GM06990 (cell line): ENCODE measurements around the gene DESI2.

Experiments
- DNase-seq: peaks from one replicate; pipeline ENCODE4 v3.0.0-alpha.2; 2011; ENCODE audit not compliant: insufficient read length; ENCODE audit errors: extremely low read depth
- H3K27me3 ChIP-seq: replicated peaks from 2 replicates; pipeline ENCODE4 v1.6.0; 2011; ENCODE audit warnings: low read length; ENCODE audit not compliant: control insufficient read depth, insufficient read depth
- H3K36me3 ChIP-seq: 2 replicates; pipeline ENCODE4 v1.5.1; 2011; ENCODE audit warnings: low read length; ENCODE audit not compliant: control insufficient read depth, insufficient read depth
- H3K4me3 ChIP-seq: replicated peaks from 2 replicates; pipeline ENCODE4 v1.5.1; 2011; ENCODE audit warnings: low read depth, mild to moderate bottlenecking, control low read depth, low read length
- CTCF ChIP-seq: IDR thresholded peaks from 2 replicates; pipeline ENCODE4 v1.5.1; 2011; ENCODE audit warnings: low read length, control low read depth, mild to moderate bottlenecking, inconsistent platforms; ENCODE audit not compliant: insufficient read depth, poor library complexity, severe bottlenecking

The DESI2 gene

GRCh38 chr1:244652623-244653438 lies at the start of gene DESI2:
TSS of gene DESI2 (plus strand) at chr1:244653126. CDS start at chr1:244653314, 188 bp downstream.
- DNase-seq, result peak; percentile 98
- no peaks in the 10 kb centered on the region for H3K27me3 ChIP-seq
- TF ChIP-seq CTCF, result peak; percentile 48
- H3K36me3 ChIP-seq, result no peaks in the 10 kb centered on the region
- H3K4me3 ChIP-seq, result peak within 1 kb of the TSS; percentile 88

GRCh38 chr1:244603498-244603897 lies 49.4 kb upstream of the DESI2 start:
- H3K4me3 ChIP-seq, result no peak overlapping the region
- TF ChIP-seq CTCF, result peak; percentile 56
- peak; percentile 3 for DNase-seq
- peaks cover 1% of the 10 kb centered on the region for H3K27me3 ChIP-seq
- H3K36me3 ChIP-seq, result no peaks in the 10 kb centered on the region

- no peak for DNase-seq
- H3K27me3 ChIP-seq, result peaks cover 1% of the 10 kb centered on the region; the same call in 1 of the 2 replicates
Measured at GRCh38 chr1:244605835-244606370, 47.0 kb upstream of the DESI2 start.

GRCh38 chr1:244614113-244614836 lies 38.7 kb upstream of the DESI2 start:
- no peak for TF ChIP-seq CTCF
- no peak for DNase-seq
- Histone ChIP-seq H3K27me3 (no peaks in the 10 kb centered on the region), H3K4me3 (no peak overlapping the region), H3K36me3 (no peaks in the 10 kb centered on the region)

More at GRCh38 chr1:244605835-244606370, 47.0 kb upstream of the DESI2 start:
- Histone ChIP-seq H3K4me3 (no peak overlapping the region), H3K36me3 (no peaks in the 10 kb centered on the region)
- TF ChIP-seq CTCF, result no peak

- Histone ChIP-seq H3K4me3 (no peak overlapping the region), H3K36me3 (no peaks in the 10 kb centered on the region), H3K27me3 (no peaks in the 10 kb centered on the region)
- TF ChIP-seq CTCF, result no peak
- DNase-seq, result no peak
Measured at GRCh38 chr1:244614879-244615278, 38.0 kb upstream of the DESI2 start.
